HG02943 (cell line): ENCODE measurements around the gene TLK2.

ENCODE experiments used
- ATAC-seq: cut with Tn5 transposase; IDR thresholded peaks from one replicate; pipeline ENCODE4 v1.9.1; 2021; ENCODE audit warnings: mild to moderate bottlenecking, low read depth, moderate library complexity; ENCODE audit not compliant: unreplicated experiment

Gene TLK2

DNA sequence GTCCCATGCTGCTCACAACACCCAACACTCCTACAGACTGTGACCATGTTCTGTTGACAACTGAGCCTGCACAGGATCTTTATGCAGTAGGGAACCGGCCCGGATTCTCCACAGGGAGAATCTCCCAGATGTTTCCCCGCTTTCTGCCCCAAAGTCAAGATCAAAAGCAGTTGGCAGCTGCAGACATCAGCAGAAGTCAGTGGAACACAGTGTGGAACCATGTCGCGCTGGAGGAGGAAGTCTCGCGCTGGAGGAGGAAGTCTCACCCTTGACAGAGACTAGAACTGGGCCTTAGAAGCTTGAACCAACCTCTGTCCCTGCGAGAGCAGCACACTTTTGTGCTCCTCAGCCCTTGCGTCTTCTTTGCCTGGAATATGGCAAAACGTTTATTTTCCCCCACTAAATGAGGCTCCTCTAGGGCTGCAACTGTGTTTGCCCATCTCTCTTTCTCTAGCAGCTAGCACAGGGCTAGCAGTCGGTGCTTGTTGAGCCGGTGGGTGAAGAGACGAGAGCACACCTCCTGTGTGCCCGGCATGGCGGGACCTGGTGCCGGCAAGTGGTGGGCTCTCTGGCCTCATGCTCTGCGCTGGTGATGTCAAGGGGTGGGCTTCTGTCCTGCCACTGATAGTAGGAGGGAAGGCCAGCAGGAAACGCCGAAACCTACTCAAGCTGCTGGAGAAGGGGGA lies 146.7 kb downstream of the TLK2 start:
- ATAC-seq = no peak

DNA sequence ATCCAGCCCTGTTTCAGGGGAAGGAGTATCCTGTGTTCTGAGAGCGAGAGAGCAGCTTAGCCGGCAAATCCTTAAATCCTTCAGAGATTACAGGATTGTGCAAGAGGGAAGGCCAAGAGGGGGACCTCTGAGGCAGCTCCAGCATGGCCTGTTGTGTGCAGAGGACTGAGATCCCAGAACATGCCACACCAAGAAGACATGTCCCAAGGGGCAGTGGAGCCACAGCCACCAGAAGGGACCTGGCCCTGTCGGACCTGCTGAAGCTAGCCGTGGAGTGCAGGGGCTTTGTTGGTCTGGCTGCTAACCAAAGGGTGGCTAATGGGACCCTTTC lies 147.2 kb downstream of the TLK2 start:
- ATAC-seq = no peak

DNA sequence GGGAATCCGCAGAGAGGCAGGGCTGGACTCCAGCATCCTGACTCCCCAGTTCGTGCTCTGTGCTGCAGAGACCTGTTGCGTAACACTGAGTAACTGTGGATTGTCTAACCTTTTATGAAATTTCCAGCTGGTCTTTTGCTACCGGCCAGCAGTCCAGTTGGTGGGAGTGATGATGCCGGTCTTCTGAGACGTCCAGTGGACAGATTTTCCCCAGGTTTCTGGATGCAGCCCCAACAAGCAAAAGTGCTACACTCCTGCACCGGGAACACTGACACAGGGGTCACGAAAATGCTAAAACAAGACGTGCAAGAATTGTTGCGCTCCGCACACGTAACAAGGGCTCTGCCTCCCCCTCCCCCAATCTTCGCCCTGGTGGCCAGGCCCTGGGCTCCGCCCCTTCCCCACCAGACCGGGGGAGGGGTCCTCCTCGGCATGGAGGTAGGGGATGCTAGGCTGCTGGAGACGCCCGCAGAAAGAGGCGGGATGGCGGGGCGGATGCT lies 148.1 kb downstream of the TLK2 start:
- ATAC-seq = no peak

DNA sequence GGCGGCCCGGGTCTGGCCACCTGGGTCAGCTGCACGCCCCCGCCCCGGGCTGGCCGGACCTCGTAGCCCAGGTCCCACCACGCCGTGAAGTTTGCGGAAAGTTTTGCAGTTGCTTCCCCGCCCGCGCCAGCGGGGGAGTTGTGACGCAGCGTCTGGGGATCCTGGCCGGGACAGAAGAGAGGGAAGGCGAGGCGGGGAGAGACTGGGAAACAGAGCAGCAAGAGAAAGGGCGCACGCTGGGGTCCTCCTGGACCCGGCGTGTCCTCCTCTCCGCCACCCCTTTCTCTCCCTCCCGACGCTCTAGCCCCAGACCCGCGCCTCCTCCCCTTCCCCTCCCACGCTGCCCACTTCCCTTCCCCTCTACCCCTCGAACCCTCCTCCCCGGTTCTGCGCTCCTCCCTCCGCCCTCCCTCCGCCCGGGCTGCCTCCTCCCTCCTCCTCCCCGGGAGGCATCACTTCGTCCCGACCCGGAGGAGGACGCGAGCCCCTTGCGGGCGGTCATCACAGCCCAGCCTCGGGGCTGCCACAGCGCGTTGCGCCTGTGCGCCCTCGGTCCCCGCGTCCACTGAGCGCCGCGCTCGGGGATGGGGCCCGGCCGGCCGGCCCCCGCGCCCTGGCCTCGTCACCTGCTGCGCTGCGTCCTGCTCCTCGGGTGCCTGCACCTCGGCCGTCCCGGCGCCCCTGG lies 148.7 kb downstream of the TLK2 start, which contains the start of gene MRC2:
Gene MRC2, plus strand, starts transcription at position 452 of the 685 bp plus-strand sequence. Its CDS starts 133 bp downstream, at position 585.
- no peak for ATAC-seq

DNA sequence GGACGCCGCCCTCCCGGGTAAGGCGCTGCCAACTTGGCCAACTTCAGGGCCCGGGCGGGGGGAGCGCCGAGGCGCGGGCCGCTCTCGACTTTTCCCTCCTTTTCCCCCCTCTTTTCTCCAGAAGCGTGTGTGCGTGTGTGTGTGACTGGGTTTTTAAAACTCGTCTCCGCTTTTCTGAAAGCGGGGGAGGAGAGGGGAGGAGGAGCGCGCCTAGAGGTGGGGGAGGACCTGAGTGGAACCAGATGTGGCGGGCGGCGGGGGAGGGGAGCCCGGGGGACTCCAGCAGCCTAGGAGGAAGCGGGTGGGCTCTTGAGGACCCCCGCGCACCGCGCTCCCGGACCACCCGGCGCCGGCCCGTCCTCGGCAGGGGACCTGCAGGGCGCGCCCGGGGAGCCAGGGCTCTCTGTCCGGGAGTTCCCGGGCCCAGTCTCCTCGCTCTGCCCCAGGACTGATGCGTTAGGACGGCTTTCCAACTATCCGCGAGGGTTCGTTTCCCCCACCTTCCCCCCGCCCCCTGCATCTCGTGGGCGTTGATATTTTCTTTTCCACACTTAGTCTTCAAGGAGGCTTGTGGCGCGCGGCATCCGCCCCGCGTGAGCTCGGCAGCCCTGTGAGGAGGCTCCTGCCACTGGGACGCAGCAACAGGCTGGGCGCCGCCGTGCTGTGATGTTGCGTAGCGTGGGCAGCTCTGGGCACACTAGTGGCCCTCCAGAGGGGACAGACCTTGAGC lies 149.4 kb downstream of the TLK2 start:
- ATAC-seq = no peak

DNA sequence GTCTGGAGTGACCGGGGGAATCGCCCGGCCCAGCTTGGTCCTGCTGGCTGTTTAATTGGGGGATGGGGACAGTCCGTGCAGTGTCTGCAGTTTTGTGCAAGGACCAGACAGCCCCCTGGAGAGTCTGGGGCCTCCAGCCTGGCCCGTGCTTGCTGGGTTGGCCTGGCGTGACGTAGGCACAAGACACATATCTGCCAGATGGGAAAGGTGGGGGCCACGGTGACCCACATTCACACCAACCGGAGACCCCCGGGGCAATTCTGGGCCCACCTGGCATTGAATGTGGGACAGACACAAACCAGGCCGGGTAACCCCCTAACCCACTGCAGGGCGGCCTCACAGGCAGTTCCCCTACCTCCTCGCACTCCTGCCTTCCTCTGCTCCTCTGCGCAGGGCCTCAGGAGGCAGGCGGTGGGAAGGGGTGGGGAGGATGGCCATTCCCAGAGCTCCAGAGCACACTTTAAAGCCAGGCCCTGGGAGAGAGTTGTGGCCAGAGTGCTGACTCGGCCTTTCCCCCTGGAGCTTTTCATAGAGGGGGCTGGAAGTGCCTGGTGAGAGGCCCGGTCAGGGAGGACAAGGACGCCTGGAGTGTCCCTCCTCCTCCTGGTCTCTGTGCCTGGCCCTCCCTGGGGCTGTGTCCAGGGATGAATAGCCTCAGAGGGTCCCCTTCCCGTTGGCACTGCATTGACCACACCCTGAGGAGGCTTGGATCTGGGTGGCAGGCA lies 150.4 kb downstream of the TLK2 start:
- ATAC-seq = no peak

DNA sequence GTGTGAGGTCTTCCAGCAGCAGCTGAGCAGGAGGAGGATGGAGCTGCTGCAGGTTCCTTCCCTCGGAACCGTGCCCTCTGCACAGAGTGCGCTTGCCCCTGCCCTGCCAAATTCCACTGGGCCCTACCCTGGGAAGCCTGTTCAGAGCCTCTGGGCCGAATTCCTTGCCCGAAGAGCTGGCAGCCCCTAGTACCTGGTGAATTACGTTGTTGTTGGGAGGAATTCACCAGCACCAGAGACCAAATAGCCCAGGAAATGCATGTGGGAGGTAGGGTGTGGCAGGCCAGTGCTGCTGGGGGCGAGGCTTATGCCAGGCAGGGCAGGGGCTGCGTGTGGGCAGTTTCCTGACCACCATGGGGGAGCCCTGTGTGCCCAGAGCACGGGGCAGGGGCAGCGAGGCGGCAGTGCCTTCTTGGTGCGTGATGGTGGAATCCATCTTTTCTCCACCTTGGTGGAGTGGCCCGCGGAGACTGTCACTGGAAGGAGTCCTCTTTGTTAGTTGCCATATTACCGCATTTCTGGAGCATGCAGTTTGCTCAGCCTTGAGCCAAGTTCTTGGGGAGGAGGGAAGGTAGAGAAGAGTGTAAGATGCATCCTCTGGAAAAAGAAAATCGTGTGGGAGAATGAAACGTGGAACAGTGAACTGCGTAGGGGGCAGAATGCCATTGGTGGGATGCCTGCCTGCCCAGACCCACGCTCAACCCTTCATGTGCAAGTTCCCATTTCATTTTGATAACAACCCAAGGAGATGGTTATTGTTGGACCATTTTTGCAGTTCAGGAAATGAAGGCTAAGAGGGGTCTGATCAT lies 151.1 kb downstream of the TLK2 start:
- no peak for ATAC-seq

DNA sequence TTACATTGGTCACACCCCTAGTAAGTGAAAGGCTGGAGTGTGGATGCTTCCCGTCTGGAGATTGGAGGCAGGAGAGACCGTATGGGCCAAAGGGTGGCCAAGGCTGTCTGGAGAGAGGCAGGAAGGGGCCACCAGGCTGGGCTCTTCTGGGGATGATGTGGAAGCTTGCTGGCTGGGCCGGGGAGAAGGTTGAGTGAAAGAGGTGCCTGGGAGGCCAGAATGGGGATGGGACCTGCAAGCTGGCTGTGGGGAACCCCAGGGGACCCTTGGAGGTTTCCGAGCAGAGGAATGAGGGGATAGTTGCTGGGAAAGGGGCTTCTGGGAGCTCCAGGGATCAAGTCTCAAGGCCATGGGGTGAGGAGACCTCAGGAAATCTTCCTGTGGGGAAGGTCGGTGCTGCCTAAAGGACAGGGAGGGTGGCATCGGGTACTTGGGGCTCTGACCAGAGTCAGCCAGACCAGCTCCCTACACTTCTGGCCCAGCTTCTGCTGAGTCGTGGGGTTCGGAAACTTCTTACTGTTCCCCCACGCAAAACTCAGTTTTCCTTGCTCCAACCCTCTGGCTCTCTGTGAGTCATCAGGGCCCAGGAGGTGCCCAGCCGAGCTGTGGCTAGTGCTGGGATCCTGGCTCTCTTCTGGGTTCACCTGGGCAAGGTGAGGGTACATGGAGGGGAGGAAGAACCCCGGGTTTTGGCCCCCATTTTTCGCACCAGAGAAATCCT lies 151.9 kb downstream of the TLK2 start:
- ATAC-seq = no peak

DNA sequence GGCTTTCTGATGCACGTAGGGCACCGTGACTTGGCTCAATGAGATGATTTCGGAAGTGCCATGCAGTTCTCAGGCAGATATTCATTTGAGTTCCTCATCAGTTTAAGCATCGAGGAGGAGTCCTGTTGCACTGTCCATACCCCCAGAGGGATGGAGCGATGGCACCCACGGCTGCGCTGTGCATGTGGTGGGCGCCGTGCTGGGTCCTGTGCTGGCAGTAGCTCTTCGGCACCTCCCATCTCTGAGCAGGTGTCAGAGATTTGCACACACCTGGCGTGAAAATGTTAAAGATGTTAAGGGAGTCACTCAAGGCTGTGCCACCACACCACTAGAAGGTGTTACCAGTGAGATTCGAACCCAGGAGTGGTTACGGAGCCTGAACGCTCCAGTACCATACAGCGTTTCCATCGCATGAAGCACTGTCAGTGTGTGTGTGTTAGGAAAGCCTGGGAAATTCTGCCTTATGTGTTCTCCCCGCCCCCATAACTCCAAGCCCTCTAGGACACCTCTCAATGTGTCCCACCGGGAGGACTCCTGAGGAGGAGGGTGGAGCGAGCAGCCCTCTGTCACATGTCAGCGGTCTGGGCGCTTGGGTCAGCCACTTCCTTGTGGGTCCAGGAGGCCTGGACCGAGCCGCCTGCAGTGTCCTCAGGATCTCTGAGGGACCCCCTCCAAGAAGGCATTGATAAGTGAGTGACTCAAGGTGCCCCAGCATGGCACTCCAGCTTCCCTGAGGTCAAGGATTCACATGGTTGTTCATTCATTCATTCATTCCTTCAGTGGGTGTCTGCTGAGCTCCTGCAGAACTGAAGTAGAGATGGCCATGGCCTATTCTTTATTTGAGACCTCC lies 152.7 kb downstream of the TLK2 start:
- no peak for ATAC-seq

DNA sequence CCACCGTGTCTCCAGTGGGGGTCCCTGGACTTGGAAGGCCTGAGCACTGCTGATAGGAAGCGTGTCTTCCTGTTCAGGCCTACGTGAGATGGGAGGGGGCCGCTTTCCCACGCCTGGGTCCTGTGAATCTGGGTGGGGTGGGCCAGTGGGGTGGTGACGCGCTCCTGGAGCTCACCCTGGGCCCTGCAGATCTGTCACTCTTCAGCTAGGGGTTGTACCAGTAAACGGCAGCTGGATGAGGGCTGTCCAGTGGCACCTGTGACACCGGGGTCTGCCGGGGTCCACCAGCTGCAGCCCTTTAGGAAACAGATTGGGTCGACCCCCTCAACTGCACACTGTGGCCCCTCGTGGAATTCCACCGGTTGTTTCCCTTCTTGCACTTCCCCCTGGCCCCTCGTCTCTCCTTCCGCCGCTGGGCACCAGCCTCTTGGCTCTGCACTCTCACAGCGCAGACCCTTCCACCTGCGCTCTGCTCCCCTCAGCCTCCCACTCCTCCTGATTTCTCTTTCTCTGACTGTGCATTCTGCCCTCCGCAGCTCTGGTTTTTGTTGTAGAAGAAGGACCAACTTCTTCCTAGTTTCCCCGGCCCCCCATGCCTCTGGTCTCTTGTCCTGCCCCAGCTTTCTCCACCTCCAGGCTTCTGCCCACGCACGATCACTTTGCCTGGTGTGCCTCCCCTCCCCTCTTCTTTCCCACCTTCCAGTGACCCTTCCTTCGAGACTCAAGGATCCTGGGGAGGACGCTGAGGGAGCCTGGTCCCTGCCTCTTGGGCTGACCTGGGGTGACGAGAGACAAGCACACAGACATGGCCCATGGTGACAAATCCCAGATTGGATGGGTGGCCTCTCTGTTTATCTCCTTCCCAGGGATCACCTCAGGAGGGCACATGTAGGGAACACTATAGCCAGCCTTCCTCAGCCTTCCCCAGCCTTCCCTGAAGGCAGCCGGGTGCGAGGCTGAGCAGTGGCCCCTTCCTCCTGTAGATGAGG lies 153.6 kb downstream of the TLK2 start:
- ATAC-seq = no peak

DNA sequence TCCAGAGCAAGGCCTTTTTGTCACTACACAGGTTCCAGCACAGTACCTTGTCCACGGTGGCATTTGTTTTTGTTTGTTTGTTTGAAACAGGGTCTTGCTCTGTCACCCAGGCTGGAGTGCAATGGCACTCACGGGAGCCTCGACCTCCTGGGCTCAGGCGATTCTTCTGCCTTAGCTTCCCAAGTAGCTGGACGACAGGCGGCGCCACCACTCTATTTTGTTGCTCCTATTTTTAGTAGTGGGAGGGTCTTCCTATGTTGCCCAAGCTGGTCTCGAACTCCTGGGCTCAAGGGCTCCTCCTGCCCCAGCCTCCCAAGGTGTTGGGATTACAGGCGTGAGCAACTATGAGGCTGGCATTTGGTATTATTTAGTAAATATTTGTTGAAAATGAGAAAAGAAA lies 159.2 kb downstream of the TLK2 start:
- no peak for ATAC-seq

DNA sequence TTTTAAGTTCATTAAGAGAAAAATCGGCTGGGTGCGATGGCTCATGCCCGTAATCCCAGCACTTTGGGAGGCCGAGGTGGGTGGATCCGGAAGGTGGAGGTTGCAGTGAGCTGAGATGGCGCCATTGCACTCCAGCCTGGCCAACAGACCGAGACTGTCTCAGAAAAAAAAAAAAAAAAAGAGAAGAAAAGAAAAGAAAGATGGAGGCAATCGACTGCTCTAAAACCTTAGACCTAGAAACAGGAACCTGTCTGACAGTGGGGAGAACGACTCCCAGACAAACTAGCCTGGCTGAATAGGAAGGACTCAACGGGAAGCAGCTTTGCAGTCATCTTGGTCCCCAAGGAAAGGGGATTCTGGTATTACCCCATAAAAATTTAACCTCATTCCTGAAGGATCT lies 162.5 kb downstream of the TLK2 start:
- no peak for ATAC-seq

DNA sequence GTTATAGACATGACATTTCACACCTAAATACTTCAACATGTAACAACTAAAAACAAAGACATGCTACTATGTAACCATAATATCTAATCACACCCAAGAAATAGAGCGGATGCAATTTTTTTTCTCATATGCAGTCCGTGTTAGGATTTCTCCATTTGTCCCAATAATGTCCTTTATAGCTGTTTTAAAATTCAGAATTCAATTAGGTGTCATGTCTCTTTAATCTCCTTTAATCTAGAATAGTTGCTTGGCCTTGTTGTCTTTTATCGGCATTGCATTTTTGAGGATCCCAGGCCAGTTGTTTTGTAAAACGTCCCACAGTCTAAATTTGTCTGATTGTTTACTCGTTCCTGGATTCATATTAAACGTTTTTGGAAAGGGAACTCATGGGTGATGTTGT lies 163.3 kb downstream of the TLK2 start:
- ATAC-seq = no peak

DNA sequence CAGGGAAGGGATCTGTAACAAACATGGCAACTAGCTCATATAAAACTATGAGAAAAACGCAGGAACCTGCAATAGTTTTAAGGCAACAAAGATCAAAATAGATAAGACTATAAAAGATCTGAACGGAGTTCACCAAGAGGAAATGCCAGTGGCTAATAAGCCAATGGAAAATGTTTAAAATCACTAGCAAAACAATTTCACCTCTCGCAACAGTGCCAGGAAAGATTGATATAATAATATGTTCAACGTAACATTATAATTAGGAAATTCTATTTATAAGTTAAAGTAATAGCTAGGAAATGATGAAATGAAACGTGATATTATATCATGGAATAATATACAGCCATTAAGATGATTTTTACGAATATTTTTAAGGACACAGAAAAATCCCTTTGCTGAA lies 164.9 kb downstream of the TLK2 start:
- no peak for ATAC-seq

DNA sequence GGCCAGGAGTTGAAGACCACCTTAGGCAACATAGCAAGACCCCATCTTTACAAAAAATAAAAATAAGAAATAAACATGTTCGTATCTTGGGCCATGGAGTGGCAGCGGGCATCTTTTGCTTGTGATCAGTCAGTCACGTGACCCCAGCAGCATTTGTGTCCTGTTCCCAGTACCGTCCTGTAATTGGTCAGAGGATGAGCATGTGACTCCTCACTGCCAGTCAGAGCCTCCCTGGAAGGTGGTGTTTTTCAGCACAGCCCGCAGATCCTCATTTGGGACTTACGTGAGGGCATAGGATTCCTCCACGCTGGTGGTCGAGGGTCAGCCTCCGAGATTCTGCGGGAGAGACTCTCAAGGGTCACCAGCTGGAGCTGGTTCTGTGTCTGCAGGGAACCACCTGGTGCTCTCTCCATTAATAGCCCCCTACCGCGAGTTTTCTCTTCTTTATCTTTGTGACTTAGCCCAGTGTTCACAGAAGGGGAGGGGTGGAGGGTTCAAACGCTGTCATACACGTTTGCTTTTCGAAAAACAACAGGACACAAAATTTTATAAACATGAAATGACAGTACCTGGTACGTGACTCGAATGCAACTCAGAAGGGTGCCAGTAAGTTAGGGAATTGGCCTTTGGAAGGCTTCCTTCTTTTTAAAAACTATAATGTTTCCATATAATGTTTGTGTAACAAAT lies 166.0 kb downstream of the TLK2 start:
- ATAC-seq = no peak

DNA sequence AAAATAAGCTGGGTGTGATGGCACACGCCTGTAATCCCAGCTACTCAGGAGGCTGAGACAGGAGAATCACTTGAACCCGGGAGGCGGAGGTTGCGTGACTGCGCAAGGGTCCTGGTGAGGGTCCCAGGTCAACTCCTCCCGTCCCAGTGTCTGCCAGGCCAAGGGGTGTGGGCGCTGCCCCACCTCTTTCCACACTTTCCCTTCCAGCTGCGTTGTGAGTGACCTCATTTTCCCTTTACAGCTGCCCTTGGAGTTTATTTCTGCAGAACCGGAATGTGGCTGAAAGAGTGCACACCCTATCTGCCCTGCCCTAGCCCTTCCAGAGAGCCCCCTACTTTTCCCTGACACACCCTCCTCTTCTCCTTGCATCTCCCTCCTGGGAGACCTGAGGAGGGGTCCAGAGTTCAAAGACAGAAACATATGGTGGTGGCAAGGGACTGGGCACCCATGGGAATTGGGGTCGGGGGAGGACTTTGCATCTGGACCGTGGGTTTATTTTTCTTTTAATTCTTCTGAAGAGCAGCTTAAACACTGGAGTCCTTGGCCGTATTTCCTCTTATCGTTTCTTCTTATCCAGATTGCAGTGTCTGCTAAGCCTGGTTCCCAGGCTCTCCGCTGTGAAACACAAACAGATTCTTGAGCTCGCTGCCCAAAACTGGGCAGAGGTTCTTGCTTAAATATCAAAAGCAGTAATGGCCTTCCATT lies 169.8 kb downstream of the TLK2 start:
- ATAC-seq = no peak
